NOMO-1 treated with dmso at 0.1 percent for 144 hours (cell line): Measurements from ENCODE around the gene CHAC1.
"Not testable (repeated sequence)": the region's sequence is repeated elsewhere in the genome, so short reads cannot be mapped to it uniquely, and the experiment has no call there.

Experiments
- DNase-seq: peaks from one replicate; lab custom pipeline; 2025; ENCODE audit not compliant: unreplicated experiment; lab: John Stamatoyannopoulos, UW

The CHAC1 gene

GRCh38 chr15:40957041-40957555, 3.8 kb downstream of the CHAC1 start:
- DNase-seq = no peak

- DNase-seq = no peak
Measured at GRCh38 chr15:40957581-40958051, 4.3 kb downstream of the CHAC1 start.

GRCh38 chr15:40958146-40958545, 4.9 kb downstream of the CHAC1 start:
- DNase-seq = no peak

GRCh38 chr15:40958723-40959122, 5.5 kb downstream of the CHAC1 start:
- DNase-seq = no peak

DNA sequence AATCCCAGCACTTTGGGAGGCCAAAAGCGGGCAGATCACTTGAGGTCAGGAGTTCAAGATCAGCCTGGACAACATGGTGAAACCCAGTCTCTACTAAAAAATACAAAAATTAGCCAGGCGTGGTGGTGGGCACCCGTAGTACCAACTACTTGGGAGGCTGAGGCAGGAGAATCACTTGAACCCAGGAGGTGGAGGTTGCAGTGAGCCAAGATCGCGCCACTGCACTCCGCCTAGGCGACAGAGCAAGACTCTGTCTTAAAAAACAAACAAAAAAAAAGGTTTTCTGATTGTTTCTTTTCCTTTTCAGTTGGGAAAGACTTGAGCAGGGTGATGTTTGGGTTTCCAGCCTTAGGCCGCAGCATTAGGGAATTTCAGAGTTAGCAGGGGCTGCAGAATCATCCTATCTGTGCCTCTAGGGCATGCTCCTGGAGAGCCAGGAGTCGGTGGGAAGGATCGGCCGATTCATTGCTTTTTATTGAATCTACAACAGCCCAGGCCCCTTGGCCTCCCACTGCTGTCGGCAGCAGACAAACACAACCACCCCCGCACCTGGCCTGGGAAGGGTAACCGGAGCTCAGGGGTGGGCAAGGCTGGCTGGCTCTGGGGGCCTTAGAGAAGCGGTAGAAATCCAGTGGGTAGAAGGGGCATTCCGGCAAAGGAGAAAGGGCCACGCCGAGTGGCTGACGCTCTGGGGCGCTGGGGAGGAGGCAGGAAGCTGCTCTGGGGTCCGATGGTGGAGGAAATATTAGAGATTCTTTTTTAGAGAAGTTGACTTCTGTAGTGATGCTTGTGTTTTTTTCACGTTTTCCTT, 6.3 kb downstream of the CHAC1 start:
- no peak for DNase-seq

DNA sequence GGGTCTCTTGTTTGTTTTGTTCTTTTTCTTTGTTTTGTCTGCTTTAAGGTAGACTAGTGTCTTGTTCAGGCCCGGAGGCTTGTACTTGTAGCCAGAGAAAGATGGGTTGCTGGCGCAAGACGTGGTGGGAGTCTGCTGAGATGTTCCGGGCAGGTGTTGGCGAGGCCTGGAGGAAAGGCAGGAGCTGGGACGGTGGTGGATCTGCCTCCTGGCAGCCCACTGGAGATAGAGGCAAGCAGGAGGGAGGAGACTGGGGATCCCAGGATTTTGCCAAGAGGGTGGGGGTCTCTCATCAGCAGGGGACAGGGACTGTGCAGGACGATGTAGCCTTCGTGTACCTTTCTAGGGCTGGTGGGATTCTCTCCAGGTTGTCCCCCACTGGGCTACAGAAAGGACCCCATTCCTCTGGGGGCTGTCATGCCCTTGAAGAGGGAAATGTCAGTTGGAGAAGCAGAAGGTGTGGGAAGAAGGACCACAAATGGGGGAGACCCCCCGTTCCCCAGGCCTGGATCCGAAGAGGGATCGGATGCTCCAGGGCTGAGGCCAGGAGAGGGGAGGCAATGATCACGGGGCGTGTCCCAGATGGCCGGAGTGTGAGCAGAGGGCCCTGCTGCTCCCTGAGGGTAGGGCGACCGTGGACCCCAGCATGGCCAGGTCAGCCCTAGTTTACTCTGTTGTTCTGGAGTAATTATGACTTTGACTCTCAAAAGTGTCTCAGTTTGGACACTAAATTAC, 7.0 kb downstream of the CHAC1 start:
- no peak for DNase-seq

- no peak for DNase-seq
Measured at GRCh38 chr15:40960925-40961324, 7.7 kb downstream of the CHAC1 start.

GRCh38 chr15:40961740-40962139, 8.5 kb downstream of the CHAC1 start:
- DNase-seq = not testable (repeated sequence)

- not testable (repeated sequence) for DNase-seq
Measured at GRCh38 chr15:40962317-40962716, 9.0 kb downstream of the CHAC1 start.

DNA sequence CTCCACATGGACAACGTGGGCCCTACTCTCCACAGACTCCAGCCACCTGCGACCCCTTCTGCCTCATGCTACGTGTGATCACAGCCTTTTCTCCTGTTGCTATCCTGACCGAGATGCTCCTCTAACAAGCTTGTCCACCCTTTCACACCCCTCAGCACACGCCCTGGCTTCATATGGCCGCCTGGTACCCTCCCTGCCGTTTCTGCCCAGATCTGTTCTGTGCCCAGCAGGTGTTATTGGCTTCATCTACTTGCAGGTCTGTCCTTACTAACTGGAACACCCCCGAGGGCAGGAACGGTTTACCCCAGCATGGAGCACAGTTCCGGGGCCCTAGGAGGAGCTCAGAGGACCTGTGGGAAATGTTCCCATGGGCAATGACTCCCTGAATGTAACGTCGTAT, 9.9 kb downstream of the CHAC1 start:
- DNase-seq = no peak

DNA sequence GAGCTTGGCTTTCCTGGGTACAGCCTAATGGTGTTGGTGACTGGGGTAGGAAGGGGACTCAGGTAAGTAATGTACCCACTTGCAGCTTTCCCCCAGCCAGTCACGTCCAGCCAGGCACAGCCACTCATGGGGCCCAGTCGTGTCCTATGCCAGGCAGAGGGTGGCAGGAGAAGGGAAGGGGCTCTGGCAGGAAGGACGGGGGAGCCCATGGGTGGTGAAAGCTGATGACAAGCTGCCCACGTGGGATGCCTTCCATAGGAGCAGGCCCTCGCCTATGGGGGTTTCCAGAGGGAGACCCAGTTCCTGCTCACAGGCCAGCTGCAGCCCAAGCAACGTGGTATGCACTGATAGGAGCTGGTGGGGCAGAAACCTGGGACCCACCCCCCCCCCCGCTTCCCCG, 10.7 kb downstream of the CHAC1 start:
- no peak for DNase-seq

GRCh38 chr15:40964634-40965033, 11.4 kb downstream of the CHAC1 start:
- DNase-seq = no peak

GRCh38 chr15:40968290-40969085, 15.2 kb downstream of the CHAC1 start:
- DNase-seq = no peak

DNA sequence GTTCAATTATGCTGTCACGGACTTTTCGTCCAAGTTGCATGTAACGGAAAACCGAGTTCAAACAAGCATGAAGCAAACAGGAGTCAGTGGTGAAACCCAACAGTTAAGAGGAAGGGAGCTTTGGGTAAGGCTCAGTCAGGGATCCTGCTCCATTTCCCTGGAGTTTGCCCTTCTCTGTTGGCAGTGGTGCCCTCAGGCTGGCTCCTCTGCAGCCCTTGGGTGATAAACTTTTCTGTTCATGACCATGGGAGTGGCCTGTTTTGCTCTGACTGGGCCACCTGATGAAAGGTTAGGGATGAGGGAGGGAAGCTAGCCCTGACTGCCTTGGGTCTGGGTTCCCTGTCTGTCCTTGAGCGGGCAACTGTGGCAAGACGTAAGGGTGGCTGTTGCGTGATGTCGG, 16.1 kb downstream of the CHAC1 start:
- no peak for DNase-seq

DNA sequence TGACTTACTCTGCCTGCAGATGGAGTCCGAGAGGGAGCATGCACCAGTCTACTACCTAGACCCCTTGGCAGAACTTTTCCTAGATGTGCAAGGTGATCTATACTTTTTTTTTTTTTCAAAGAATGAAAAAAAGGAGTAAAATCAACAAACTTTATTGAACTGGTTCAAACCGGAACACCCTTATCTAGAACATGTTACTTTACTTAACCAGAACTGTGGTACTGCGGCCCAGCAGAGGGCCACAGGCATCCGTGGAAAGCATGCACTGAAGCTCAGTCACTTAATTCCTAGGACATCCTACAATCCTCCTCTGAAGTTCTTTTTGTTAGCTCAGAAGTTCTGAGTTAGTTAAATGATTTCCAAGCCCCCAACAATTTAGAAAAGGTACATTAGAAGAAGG, 21.6 kb downstream of the CHAC1 start:
- DNase-seq = no peak

GRCh38 chr15:40976819-40977218, 23.5 kb downstream of the CHAC1 start:
- DNase-seq = no peak

DNA sequence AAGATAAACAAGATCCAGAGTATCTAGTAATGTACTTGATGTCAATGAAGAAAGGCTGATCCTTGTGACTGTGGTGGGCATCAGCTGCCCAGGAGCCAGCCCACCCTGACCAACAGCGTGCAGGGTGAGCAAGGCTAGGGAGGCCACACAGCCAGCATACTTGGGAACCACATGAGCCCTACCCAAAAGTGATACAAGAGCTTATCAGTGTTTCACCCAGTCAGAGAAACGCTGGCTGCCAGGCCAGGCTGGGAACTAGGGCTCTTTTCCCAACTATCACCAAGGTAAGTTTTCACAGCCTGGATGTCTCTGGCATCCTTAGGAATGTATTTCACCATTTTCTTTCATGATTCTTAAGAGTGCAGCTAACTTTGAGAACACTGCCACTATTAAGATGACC, 24.9 kb downstream of the CHAC1 start:
- DNase-seq = no peak

- no peak for DNase-seq
Measured at GRCh38 chr15:40978562-40978961, 25.3 kb downstream of the CHAC1 start.

DNA sequence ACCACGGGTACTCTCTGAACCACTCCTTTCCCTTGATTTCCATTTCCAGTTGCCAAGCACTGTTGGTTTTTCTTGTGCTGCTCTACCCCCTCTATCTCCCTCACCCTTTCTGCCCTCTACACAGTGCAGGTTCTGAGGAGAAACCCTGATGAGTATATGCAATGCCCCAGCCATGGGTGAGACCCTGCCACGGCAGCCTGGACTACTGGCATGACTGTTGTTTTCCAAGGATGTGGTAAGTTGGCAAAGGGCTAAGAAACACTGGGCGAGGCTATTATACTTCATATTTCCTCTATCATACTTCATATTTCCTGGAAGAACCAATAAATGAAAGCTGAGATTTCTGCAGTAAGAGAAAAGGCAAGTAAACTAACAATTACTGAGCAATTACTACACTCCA, 27.9 kb downstream of the CHAC1 start:
- no peak for DNase-seq

GRCh38 chr15:40982855-40983254, 29.6 kb downstream of the CHAC1 start:
- no peak for DNase-seq

DNA sequence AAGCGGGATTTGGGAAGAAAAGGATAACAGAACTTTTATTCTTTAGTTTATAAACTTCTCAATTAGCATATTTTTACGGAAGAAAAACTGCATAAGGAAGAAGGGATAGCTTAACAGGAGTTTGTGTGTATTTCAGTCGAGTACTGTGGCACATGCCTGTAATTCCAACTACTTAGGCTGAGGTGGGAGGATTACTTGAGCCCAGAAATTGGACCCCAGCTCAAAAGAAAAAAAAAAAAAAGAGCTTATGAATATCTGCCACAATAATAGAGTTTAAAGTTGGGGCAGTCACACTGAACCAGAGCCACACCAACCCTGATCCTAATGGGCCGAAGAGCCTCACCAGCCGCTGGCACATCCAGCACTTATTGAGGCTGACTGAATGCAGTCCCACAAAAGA, 31.1 kb downstream of the CHAC1 start:
- no peak for DNase-seq
